HG03025 (cell line): ENCODE data around the gene TMC8.
"Not testable (repeated sequence)": the region's sequence is repeated elsewhere in the genome, so short reads cannot be mapped to it uniquely, and the experiment has no call there.

ENCODE experiments used
- ATAC-seq: cut with Tn5 transposase; IDR thresholded peaks from one replicate; pipeline ENCODE4 v1.9.1; 2021; ENCODE audit warnings: mild to moderate bottlenecking, moderate library complexity; ENCODE audit not compliant: unreplicated experiment, low FRiP score

The TMC8 gene

GRCh38 chr17:78110363-78111015 lies 20.1 kb upstream of the TMC8 start:
- ATAC-seq: no peak

GRCh38 chr17:78111016-78111726 lies 19.4 kb upstream of the TMC8 start:
- ATAC-seq: no peak

GRCh38 chr17:78111727-78112517 lies 18.6 kb upstream of the TMC8 start:
- ATAC-seq: no peak

- ATAC-seq: no peak
Observed at GRCh38 chr17:78112518-78113471, 17.8 kb upstream of the TMC8 start.

DNA sequence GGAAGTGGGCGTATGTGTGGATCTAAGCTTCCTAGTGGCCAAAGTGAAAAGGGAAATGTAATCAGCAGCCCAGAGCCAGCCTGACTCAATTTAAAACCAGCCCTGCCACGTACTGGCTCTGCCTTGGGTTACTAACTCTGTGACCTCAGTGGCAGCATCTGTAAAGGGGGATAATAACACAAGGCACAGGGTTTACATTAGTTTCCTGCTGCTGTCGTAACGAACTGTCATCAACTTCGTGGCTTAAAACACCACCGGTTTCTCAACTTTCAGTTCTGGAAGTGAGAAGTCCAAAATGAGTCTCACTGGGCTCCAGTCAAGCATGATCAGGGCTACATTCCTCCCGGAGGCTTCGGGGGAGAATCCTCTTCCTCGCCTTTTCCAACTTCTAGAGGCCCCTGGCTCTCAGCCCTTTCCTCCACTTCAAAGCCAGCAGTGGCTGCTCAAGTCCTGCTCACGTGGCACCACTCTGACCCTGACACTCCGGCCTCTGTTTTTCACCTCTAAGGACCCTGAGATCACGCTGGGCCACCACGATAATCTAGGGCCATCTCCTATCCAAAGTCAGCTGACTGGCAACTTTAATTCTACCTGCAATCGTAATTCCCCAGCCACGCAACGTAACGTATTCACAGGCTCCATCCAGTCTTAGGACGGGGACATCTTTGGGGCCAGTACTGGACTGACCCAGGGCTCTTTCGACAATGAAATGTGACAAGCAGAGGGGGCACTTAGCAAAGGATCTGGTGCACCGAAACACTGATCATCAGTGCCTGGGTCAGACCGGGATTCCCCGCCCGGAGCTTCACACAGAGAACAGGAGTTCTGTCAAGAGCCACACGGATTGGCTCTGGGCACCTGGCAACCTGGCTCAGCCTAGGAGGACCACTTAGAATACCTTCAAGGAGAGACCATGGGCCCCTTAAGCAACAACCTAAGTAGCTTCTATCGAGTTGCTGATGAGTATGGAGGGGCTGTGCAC lies 16.5 kb upstream of the TMC8 start:
- no peak for ATAC-seq

- ATAC-seq: no peak
Observed at GRCh38 chr17:78114831-78115723, 15.5 kb upstream of the TMC8 start.

GRCh38 chr17:78115803-78116202 lies 14.8 kb upstream of the TMC8 start:
- ATAC-seq: not testable (repeated sequence)

- ATAC-seq: no peak
Observed at GRCh38 chr17:78116411-78116810, 14.2 kb upstream of the TMC8 start.

- ATAC-seq: no peak
Observed at GRCh38 chr17:78117027-78117981, 13.3 kb upstream of the TMC8 start.

DNA sequence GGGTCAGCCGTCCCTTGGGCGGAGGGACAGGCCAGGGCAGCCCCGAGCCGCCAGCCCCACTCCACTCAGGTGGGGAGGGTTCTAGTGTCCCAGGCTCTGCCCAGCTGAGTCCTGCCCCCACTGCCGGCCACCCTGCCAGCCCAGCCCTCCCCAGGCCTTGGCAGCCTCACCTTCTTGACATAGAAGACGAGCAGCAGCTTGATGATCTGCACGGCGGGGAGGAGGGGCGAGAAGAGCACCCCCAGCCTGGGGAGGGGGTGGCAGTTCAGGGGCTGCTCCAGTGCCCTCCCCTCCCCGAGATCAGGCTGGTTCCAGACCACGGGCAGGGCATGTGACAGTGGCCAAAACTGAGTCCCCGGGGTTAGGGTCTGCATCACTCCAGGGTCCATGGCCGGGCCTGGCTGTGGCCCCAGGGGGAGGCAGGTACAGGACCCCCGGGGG lies 11.8 kb upstream of the TMC8 start:
- no peak for ATAC-seq

GRCh38 chr17:78120537-78120936 lies 10.0 kb upstream of the TMC8 start:
- ATAC-seq: no peak

GRCh38 chr17:78120971-78121800 lies 9.4 kb upstream of the TMC8 start:
- ATAC-seq: no peak

- ATAC-seq: no peak
Observed at GRCh38 chr17:78121801-78122215, 8.8 kb upstream of the TMC8 start.

GRCh38 chr17:78122216-78122930 lies 8.2 kb upstream of the TMC8 start:
- ATAC-seq: no peak

GRCh38 chr17:78122931-78123249 lies 7.7 kb upstream of the TMC8 start:
- no peak for ATAC-seq
